Suprapubic skin (tissue), 3 donors: ENCODE measurements around the gene MFAP2.

Experiments used
- CTCF ChIP-seq, 2 donors: fragments of 200-600 bp in 1 of 2; fragments of 450-650 bp in 1 of 2; sonication (generic) in 1 of 2; IDR thresholded peaks; one replicate each; pipeline ENCODE4 v1.5.1; 2016 to 2019; ENCODE audit warnings: antibody characterized with exemption in 2 of 2, mild to moderate bottlenecking in 1 of 2, moderate library complexity in 1 of 2
- POLR2A ChIP-seq, 2 donors: fragments of 450-650 bp; IDR thresholded peaks; one replicate each; pipeline ENCODE4 v1.6.1; 2017; ENCODE audit warnings: antibody characterized with exemption in 2 of 2, mild to moderate bottlenecking in 2 of 2, moderate library complexity in 2 of 2

GRCh38 chr1:16944038-16944437 is 36.4 kb downstream of the MFAP2 start:
- TF ChIP-seq CTCF (IDR thresholded peaks at IDR 0.05), result no peak
- TF ChIP-seq POLR2A (IDR thresholded peaks at IDR 0.05), result no peak
